Retina (tissue), 1 donor: ENCODE measurements around the gene THADA.

Source experiments
- DNase-seq: peaks from one replicate; pipeline ENCODE4 v3.0.0-alpha.2; 2016

Gene THADA

DNA sequence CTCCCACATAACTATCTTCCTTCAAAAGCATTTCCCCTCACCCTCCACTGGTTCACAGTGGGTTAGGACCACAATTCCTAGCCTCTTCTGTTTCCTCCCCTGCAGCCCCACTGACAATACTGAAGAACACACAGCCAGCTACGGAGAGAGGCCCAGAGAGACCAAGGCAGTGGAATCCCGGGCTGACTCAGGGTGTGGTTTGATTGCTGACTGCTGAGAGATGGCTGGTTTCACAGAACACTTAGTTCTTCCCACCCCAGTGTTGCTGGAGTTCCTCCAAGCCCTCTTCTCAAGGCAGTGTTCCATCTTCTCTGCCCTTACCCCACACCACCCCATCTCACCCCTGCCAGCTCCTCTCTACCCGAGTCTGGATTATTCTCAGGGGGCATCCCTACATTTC lies 326.1 kb downstream of the THADA start:
- no peak for DNase-seq

DNA sequence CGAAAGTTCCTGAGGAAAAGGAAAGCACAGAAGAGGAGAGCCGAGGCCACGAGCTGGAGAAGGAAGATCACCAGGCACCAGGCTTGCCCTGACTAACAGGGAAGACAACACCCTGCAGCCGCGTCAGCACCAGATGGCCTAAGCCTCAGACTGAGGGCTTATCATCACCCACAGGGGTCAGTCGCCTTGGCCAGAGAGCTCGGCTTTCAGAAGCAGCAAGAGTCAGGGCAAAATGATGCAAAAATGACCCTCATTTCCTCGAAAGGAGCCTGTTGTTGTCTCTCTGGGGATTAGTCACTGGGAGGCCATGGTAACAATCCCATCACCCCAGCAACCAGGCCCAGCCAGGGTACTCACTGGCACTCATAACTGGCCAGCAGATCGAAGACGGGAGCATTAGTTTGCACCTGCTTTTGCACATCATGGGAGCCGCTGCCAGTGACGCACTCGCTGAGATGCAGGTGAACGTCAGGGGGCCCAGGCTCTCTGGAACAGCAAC lies 326.7 kb downstream of the THADA start:
- DNase-seq, result peak; percentile 49

DNA sequence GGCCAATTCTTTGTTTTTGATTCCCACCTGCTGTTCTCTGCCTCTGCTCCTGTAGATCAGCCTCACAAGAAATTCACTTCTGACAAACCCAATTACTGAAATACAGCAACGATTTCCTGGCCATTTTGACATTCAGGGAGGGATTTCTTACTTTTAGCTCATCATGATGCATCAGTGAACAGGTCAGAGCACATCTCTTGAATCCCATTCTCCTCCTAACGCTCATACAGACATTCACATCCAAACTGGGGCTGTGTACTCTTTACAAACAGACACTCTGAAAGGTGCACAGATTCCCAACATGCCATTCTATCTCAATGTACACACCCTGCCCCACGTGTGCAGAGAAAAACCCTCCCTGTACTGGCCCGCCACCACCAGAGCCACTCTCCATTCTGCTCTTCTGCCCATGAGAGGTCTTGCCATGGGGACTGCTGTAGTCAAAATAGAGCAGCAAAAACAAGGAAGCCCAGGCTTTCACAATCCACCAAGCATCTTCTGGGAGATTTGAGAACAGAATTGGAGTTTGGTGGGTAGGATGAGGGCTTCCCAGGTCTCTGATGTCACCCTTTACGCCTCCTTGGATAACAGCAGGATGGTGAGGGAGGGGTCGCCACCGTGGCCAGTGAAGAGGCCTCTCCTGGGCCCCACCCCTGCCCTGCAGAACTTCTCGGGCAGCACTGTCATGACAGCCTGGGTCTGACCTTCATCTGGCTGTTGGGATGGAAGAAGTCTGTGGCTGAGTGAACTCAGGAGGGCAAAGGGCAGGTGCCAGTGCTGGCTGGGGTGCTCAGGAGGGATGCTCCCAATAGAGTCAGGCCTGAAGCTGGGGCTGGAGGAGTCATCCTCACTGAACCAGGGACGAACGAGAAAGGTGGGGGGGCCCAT lies 327.5 kb downstream of the THADA start:
- no peak for DNase-seq

DNA sequence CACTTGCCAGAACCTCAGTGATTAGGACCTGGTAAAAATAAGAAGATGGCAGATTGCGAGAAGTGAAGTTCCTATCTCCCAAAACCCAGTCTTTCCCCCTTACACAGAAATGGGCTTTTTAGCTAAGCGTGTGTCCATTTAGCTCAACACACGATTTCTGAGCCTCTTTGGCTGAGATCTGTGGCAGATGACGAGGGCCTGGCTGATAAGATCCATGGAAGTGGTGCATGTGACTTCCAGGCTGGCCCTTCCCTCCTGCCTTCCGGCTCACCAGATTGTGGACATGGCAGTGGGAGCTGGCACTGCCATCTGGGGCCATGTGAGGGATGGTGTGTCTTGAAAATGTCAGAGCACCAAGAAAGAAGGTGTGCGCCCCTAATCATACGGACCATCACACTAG lies 328.5 kb downstream of the THADA start:
- no peak for DNase-seq

DNA sequence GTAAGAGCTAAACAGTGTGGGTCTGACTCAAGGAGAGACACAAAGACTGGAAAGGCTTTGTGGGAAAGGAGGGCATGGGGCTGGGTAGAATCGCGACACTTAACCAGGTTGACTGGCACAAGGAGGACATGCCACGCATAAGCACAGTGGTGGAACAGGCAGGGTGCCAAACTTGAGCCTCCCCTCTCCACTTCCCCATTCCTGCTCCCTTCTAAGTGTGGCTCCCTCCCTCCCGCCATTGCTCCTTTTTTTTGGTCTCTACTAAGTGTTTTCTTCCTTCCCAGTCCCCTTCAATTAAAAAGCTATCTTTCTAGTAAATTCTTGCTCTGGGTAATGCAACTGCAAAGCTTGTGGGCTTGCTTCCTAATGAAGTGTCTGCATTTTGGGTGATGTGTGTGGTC lies 329.1 kb downstream of the THADA start:
- no peak for DNase-seq

DNA sequence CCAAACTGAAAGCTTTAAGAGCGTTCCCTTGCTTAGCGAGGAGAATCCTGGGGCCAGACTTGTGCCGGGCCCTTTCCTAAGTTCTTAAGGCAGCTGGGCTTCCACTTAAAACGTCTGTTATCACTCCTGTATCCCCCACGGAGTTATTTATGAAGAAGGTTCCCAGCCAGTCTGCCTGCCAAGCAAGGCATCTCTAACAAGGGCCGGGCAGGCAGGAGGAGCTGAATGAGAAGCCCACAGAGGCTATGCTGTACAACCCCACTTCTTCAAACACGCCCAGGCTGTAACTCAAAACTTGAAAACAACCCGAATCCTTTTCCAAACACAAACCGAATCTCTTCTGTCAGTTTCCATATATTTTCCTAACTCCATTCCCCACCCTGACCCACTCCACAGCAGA lies 330.4 kb downstream of the THADA start:
- DNase-seq, result no peak

DNA sequence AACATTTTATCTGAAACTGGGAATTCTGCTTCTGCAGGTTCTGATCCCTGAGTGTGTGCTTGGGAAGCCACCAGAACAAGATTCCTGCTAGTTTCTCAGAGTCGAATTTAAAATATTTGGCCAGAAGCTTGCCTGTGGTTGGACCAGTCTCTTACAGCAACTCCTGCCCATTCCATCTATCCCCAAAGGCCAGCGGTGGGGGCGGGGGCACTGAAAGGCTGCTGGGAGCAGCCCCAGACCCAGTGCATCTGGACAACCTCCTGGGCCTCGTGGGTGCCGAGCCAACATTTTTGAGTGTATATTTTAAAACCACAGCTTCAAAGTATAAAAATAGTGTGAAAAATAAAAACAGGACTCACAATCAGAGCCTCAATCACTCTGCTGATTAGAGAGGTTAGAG lies 330.8 kb downstream of the THADA start:
- no peak for DNase-seq

DNA sequence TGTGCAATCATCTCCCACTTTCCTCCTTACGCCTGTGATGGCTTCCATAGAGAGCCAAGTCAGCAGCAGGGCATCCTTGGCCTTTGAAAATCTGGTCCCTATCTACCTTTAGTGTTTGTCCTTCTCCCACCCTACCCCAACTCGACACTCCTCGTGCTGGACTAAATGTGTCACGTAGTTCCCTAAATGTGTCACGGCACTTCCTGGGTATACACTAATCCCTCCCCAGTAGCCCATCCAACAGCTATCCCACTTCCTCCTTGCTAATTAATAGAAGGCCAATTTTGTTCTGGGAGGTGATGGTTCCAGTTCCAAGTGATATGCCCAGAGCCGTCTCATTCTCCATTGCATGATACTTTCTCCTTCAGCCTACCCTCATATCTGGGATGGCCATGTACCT lies 332.9 kb downstream of the THADA start:
- DNase-seq, result no peak

DNA sequence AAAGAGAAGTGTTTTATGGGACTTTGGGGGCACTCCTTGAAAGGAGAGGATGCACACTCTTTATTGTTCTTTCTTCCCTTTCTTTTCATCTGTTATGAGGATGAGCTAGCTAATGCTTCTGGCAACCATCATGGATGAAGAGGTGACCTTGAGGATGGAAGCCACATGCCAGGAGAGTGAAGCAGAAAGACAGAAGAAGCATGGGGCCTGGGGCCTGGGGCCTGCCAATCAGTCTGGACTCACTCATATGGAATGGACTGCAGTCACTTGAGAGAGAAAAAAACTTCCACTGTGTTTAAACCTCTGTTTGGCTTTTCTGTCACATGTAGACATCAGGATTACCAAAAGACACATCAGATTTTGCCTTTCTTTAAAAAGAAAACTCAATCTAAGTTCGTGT lies 333.6 kb downstream of the THADA start:
- DNase-seq, result no peak

DNA sequence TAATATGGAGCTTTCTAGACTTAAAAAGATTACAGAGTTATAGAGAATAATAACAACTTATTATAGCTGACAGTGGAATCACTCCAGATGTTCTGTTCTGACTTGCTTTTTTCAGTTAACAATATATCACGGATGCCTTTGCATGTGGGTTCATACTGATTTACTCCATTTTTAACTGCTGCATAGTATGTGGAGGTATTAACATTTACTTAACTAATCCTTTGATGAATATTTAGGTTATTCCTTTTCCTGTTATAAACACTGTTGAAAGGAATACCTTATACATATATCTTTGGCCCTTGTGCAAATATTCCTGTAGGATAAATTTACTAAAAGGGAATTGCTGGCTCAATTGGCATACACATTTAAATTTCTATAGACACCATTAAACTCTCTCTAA lies 336.3 kb downstream of the THADA start:
- no peak for DNase-seq

DNA sequence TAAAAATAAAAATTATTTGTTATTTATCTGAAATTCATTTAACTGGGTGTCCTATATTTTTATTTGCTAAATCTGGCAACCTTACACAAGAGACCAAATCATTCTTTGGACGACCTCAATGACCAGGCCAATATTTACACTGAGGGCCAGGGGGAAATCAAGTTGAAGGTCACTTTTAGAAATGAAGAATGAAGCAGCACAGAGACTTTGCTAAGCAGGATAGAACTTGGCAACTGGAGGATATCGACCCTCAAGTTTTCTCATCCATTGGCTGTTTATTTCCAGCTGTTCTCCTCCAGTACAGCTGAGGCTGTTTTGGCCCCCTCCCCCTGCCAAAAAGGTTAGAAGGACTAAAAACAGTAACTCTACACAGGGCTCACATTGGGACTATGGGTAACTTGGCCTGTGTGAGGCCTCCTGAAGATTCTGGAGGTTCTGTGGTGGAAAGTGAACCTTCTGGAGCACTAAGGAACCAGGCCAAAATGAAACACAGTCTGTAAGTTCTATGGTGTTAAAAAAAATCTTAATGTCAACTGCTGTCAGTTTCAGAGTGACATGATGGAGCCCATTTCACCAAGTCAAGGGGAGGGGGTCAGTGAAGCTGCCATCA lies 337.2 kb downstream of the THADA start:
- DNase-seq, result no peak

DNA sequence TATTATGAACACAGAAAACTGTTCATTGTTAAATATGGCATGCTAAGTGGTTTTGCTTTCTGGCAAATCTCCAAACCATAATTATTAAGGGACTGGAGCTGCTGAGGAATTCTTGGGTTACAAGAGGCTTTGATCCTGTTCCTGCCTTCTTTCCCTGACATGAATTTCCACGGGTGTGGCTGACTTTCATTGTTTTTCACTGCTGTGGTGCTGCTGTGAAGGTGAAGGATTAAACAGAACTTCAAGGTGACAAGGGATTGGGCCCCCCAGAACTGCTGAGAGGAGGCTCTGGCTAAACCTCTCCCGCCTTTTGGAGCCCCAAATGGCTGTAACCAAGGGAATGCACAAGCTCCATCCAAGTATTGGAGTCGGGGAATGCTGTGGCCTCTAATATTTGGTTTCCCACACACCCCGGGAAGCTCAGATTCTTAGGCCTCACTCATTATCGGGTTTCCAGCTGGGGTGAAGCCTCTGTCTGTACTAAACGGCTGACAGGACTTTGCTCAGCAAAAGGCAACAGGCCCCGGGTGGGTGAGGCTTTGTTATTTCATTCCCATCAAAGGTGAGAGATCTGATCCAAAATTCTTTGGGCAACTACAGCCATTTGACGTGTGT lies 340.4 kb downstream of the THADA start:
- no peak for DNase-seq

DNA sequence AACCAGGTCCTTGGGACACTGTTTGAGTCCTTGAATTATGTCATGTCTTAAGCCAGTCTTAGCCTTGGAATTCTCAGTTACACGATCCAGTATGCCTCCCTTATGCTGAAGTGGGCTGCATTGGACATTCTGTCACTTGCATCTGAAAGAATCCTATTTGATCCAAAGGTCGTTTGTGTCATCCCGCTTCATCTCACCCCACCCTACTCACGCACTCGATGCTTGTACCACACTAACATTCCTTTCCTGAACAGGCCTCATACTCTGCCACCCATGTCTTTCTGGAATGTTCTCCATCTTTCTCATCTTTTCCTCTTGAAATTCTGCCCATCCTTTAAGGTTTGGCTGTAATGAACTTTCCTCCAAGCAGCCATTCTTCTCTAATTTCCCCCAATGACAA lies 341.5 kb downstream of the THADA start:
- DNase-seq, result no peak

DNA sequence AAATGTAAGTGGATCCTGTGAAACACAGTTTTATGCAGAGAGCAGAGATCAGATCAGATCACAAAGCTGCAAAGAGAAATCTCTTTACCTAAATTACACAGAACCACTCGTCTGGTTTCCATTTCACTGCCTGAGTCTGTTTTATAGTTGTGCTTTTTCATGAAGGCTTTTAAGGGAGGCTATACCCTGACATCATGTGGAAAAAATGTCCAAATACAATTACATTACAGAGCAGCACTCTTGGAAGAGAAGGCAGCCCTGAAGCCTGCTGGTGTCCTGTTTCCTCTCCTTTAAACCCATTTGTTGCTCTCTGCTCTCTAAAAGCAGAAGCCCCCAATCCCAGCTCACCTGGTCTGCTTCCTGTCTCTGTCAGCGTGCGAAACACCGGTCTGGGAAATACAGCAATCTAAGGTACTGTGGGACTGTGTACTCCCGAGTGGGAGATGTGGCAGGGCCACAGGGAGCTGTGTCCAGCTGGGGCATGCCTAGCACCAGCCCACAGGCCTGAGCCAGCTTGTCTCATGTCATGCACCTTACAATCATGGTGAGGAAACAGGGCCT lies 344.6 kb downstream of the THADA start:
- DNase-seq, result no peak

DNA sequence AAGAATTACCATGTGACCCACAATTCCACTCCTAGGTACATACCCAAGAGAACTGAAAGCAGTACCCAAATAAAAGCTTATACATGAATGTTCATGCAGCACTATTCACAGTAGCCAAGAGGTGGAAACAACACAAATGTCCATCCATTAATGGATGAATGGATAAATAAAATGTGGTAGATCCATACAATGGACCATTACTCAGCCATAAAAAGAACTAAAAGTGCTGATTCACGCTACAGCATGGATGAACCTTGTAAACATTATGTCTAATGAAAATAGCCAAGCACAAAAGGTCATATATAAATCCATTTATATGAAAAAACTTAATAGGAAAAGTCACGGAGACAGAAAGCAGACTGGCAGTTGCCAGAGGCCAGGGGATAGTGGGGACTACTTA lies 345.8 kb downstream of the THADA start:
- no peak for DNase-seq

DNA sequence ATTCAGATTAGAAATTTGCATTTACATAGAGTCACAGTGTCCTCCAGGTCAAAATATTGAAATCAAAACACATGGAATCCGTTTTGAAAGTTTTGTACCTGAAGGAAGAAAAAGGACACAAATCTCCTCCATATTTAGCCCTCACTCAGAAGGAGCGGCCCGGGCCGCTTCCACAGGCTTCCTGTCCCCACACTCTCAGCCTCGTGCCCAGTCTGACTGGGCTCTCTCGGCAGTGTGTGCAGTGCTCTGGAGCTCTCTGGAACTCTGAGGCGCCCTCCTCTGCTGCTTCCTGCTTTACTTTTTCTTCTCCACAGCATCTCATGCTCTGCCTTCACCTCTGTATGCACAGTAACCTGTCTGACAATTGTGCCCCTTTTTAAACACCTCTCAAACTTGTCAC lies 347.2 kb downstream of the THADA start:
- DNase-seq, result no peak

DNA sequence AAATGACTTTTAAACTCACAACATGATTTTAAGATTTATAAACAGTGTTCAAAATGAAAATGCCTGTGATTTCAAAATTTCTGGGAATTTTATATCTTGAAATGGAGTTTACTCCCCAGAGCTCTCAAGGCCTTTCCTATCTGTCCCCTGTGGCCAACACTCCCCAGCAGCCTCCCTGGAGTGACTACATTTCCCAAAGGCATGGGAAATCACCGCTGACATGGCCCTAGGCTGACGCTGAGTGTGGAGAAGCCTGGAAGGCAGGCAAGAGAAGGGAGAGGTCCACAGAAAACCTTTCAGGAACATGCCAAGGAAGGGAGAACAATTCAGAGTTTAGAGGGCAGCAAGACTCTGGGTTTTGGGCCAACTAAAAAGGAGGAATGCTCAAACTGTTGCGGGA lies 349.2 kb downstream of the THADA start:
- no peak for DNase-seq

DNA sequence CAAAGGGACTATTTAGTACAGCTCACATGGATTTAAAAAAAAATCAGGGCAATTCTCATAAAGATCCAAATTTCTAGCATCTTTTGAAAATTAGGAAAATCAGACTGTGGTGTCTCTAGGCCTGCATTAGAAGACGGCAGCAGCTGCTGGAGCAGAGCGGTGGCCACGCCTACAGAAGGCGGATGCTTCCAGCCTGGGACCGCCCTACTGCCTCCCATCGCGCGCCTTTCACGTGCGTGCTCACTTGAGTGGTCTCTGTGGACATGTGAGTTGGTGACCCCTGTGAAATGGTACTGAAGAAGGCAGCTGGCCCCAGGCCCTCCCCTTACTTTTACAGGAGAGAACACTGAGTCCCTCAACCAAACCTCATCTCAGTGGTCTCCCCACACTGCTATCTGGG lies 354.3 kb downstream of the THADA start:
- DNase-seq, result no peak

DNA sequence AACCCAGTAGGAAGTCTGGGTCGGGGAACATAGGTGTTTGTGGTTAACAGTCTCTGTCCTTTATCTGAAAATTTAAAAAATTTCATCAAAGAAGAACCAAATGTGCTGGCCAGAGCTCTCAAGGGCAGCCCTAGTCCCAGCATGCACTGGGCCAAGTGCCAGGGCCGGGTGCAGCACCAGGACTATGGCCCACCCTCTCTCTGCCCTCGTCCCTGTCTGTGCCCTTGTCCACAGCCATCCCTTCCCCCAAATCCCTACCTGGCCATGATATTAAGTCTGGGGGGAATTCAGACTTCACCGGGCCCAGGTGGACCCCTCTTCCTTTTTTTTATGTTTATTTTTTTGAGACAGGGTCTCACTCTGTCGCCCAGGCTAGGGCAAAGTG lies 355.1 kb downstream of the THADA start:
- no peak for DNase-seq

DNA sequence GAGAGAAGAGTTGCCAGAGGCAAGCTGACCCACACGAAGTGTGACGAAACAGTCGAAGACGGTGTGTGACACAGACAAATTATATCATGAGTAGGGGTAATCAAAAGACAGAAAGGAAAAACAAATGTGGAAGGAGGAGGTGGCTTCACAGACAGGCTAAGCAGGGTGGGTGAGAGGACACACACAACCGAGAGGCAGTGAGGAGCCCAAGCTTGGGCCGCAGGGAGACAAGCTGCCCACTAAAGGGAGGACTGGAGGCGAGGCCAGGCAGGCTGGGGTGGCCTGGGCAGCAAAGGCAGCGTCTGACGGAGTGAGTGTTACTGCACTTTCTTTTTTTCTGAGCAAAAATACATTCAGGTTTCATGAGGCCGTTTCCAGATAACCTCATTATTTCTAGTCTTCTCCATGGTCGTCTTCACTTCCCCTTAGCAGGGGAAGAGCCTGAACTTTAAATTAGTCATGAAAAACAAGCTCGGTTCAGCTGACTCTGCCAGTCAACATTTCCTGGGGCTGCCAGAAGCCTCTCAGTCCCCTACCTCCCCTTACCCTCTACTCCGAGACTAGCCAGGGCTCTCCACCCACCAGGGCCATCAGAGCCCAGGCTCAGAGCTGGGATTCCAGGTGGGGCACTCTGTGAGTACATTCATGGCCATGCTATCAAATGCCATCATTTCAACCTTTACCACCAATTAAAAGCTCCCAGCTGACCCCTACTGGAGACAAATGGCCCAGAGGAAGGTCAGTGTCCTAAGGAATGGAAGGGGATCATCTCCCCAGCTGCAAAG lies 355.7 kb downstream of the THADA start:
- no peak for DNase-seq

DNA sequence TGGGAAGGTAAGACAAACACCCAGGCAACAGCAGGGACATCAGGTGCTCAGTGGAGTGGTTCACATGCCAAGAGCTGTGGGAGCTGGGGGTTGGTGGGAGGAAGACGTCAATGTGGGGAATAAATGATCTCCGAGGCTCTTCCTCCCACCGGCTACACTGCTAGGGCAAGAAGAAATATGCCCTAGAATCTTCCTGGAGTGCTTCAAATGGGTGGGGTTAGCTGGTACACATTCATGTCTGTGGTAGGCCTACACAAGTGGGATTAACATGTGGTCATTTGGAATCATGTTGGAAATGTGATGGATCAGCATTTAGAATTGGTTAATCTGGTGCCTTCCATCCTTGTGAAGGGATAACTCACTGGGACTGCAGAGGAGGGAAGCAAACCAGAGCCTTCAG lies 357.0 kb downstream of the THADA start:
- DNase-seq, result no peak

DNA sequence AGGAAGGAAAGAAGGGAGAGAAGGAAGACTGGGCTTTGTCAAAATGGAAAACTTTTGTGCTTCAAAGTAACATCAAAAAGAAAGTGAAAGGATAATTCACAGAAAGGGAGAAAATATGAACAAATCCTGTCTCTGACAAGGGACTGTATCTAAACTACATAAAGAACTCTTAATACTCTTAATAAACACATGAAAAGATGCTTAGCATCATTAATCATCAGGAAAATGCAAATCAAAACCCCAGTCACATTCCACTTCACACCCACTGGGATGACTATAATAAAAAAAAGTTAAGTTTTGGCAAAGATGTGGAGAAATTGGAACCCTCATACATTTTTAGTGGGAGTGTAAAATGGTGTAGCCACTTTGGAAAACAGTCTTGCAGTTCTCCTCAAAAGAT lies 357.7 kb downstream of the THADA start:
- no peak for DNase-seq
